ENCODE data around the gene FBXW8. TPM values are rescaled to one million over a fixed set of nuclear protein-coding genes. Genes with fewer than 3 reads are reported as not detected.

Gene FBXW8
- total RNA-seq, 1 experiment from 2014 or later: 12.1 TPM

DNA sequence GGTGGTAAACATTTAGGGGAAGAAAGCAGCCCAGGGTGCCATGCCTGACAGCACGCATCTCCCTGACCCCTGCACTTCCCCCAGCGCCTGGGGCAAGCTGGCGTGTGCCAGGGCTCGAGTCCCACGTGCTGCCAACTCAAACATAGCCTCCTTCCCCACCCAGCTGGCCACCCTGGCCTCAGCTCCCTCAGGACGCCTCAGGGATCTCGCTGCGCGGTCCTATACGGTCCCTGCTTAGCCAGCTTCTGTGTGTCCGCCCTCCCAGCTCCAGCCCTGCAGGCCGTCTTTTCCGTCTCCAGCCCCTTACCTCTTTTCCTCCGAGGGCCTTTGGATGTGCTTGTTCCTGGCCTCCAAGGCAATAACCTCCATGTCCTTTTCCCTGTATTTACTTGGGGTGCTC is 117.5 kb downstream of the FBXW8 start:
- no peak overlapping the region for H2AFZ ChIP-seq (ENCODE audit: low read length)
- H3F3A ChIP-seq (ENCODE audit: low read length, unreplicated experiment): no peaks in the 10 kb centered on the region
- intact Hi-C loops (cut with micrococcal nuclease): loop anchor here (5.0 kb wide), 1 partner anchor 114 kb away; no protein-coding TSS in a partner anchor
- DNase-seq (no peak), ATAC-seq (no peak)
- no peak for TF ChIP-seq EZH2phosphoT487 (IDR thresholded peaks at IDR 0.05; ENCODE audit: borderline replicate concordance, low read length)
- TF ChIP-seq, protein P1, sequence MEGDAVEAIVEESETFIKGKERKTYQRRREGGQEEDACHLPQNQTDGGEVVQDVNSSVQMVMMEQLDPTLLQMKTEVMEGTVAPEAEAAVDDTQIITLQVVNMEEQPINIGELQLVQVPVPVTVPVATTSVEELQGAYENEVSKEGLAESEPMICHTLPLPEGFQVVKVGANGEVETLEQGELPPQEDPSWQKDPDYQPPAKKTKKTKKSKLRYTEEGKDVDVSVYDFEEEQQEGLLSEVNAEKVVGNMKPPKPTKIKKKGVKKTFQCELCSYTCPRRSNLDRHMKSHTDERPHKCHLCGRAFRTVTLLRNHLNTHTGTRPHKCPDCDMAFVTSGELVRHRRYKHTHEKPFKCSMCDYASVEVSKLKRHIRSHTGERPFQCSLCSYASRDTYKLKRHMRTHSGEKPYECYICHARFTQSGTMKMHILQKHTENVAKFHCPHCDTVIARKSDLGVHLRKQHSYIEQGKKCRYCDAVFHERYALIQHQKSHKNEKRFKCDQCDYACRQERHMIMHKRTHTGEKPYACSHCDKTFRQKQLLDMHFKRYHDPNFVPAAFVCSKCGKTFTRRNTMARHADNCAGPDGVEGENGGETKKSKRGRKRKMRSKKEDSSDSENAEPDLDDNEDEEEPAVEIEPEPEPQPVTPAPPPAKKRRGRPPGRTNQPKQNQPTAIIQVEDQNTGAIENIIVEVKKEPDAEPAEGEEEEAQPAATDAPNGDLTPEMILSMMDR (conservative IDR thresholded peaks at IDR 0.05; ENCODE audit: low read depth, low read length): no peak
- TF ChIP-seq EZH2 (IDR thresholded peaks at IDR 0.05; ENCODE audit: low read length, unreplicated experiment): no peak
- peaks cover 17% of the 10 kb centered on the region; the same call in 1 of the 2 replicates for H3K36me3 ChIP-seq (ENCODE audit: low read depth, low read length)
- H3K9me2 ChIP-seq (replicated peaks; ENCODE audit: low read length): no peaks in the 10 kb centered on the region
- H3K9me3 ChIP-seq (ENCODE audit: low read length): no peaks in the 10 kb centered on the region
- no peak overlapping the region for H3K4me3 ChIP-seq (ENCODE audit: low read length)
- no TSS peak for BruUV-seq (replicated peaks)
- no peaks in the 10 kb centered on the region for H3K27me3 ChIP-seq (ENCODE audit: low read length)
- H3K4me1 ChIP-seq (ENCODE audit: insufficient read depth, low read length): no peaks in the 10 kb centered on the region
- H3K4me2 ChIP-seq (ENCODE audit: low read length): no peak overlapping the region
- no peaks in the 10 kb centered on the region for H3K79me2 ChIP-seq (ENCODE audit: low read length)
- H3K9ac ChIP-seq (ENCODE audit: low read length): no peak overlapping the region
- CTCF ChIA-PET: no interaction called here
- POLR2A ChIA-PET (ENCODE audit: unreplicated experiment): no interaction called here
- no peaks in the 10 kb centered on the region for H4K20me1 ChIP-seq (ENCODE audit: low read length)
- H3K27ac ChIP-seq (ENCODE audit: low read length): no peak overlapping the region

DNA sequence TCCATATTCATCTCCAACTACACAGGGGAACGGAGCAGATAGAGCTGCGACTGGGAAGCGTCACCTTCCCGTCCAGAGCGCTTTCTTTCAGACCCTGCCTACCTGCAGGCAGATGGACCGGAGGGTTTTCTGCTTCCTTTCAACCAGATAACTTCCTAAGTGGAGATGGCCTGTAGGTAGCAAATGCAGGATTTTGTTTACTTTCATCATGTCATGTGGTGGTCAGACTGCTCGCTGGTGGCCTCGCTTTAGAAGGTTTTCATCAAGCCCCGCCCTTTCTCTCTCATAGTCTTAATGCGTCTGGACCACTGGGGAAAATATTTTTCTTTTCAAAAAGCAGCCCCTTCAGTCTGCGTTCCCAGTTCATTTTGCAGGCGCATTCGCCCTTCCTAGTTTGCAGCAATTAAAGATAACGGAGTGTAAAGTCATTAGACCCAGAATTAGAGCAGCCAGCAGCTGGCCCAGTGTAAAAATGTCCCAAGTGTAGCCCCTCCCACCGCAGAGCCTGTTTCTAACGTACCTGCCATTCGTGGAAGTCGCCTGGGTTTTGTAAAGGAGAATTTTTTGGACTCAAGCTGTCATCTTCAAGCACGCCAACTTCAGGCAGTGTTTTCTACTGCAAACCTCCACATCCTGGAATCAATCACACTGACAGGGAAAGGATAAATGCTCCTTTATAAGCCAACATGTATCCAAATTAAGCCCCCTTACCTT is 119.6 kb downstream of the FBXW8 start:
- H3K27me3 ChIP-seq (ENCODE audit: low read length): no peaks in the 10 kb centered on the region
- no peak overlapping the region for H3K27ac ChIP-seq (ENCODE audit: low read length)
- no peaks in the 10 kb centered on the region for H4K20me1 ChIP-seq (ENCODE audit: low read length)
- ChIA-PET CTCF (no interaction called here), POLR2A (ENCODE audit: unreplicated experiment) (no interaction called here)
- H3F3A ChIP-seq (ENCODE audit: low read length, unreplicated experiment): no peaks in the 10 kb centered on the region
- intact Hi-C loops (cut with micrococcal nuclease): no loop called here
- TF ChIP-seq EZH2phosphoT487 (IDR thresholded peaks at IDR 0.05; ENCODE audit: borderline replicate concordance, low read length) (no peak), EZH2 (IDR thresholded peaks at IDR 0.05; ENCODE audit: low read length, unreplicated experiment) (no peak)
- TF ChIP-seq, protein P1 (conservative IDR thresholded peaks at IDR 0.05; ENCODE audit: low read depth, low read length): no peak
- BruUV-seq (replicated peaks): no TSS peak
- H3K36me3 ChIP-seq (ENCODE audit: low read depth, low read length): peaks cover 10% of the 10 kb centered on the region; the same call in 1 of the 2 replicates
- ATAC-seq: no peak
- H3K9me3 ChIP-seq (ENCODE audit: low read length): no peaks in the 10 kb centered on the region
- H3K4me2 ChIP-seq (ENCODE audit: low read length): no peak overlapping the region
- no peaks in the 10 kb centered on the region for H3K4me1 ChIP-seq (ENCODE audit: insufficient read depth, low read length)
- no peak overlapping the region for H2AFZ ChIP-seq (ENCODE audit: low read length)
- H3K4me3 ChIP-seq (ENCODE audit: low read length): no peak overlapping the region
- no peaks in the 10 kb centered on the region for H3K9me2 ChIP-seq (replicated peaks; ENCODE audit: low read length)
- DNase-seq: no peak
- H3K9ac ChIP-seq (ENCODE audit: low read length): no peak overlapping the region
- no peaks in the 10 kb centered on the region for H3K79me2 ChIP-seq (ENCODE audit: low read length)
